Measurements from ENCODE around the gene SHISA7. TPM values are rescaled to one million over a fixed set of nuclear protein-coding genes. Genes with fewer than 3 reads are reported as not detected.

The SHISA7 gene
- total and polyA plus RNA-seq, 7 donors = 0.01 TPM; not detected in 6

- 0 to 1% (median 0%) methylated on average over 38 to 61 of the region's 61 CpGs for WGBS, 3 donors
- intact Hi-C loops (cut with DNase I) = no loop called here
Measured at GRCh38 chr19:55476100-55476775, 33.1 kb upstream of the SHISA7 start, which contains the start of gene ZNF628. ZNF628 (plus strand) TSS chr19:55476617; CDS start chr19:55479911, 3,294 bp downstream.

DNA sequence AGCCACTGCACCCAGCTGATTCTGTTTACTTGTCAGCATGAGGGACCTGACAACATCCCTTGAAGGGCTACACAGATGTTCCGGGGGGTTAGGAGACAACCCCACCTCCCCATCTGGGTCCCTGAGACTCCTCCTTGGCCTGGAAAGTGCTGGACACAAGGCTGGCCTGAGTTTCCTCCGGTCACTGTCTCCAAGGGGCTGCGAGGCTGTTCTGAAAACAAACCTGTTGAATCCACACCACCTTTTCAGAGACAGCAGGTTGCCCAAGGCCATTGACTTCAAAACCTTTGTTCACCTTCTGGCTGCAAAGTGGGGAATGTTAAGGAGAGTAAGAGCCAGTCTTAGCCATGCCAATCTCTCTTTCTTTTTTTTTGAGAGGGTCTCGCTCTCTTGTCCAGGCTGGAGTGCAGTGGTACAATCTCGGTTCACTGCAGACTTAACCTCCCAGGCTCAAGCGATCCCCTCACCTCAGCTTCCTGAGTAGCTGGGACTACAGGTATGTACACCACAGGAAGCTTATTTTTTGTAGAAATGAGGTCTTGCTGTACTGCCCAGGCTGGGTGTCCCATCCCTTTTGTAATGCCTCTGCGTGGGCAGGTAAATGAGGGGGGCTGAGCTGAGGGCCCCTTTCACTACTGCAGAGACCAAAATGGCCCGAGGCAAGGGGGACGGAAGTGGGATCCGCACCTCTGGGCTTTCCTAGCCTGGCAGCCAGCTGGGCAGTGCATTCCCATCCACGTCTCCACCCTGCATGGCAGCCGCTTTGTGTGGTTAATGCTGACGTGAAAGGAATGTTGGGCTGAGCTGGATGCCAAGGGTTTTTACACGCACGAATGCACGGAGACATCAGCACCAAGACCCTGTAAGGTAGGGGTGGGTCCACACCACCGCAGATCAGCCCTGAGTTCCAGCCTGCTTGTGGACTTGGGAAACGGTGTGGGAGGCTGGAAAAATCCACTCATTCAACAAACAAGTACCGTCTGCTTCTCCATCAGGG, 31.5 kb upstream of the SHISA7 start:
- WGBS, 3 donors = 73 to 76% (median 73%) methylated on average over 19 of the region's 19 CpGs
- H3K27me3 ChIP-seq (ENCODE audit: insufficient read depth in 3 of 3, low read length in 2 of 3) = no peaks in the 10 kb centered on the region
- intact Hi-C loops (cut with DNase I) = no loop called here
- ATAC-seq (no peak), DNase-seq (no peak)
- peaks cover 18% of the 10 kb centered on the region for H3K4me1 ChIP-seq
- no peaks in the 10 kb centered on the region for H3K36me3 ChIP-seq (ENCODE audit: insufficient read depth in 1 of 2, low read depth in 1 of 2)
- no peak overlapping the region for H3K4me3 ChIP-seq
- TF ChIP-seq CTCF (IDR thresholded peaks at IDR 0.05) = no peak
- H3K9me3 ChIP-seq = no peaks in the 10 kb centered on the region
- H3K27ac ChIP-seq = no peak overlapping the region

More at GRCh38 chr19:55476100-55476775, 33.1 kb upstream of the SHISA7 start, which contains the start of gene ZNF628:
- peaks cover 18% of the 10 kb centered on the region for H3K4me1 ChIP-seq
- H3K9me3 ChIP-seq = no peaks in the 10 kb centered on the region
- peaks cover 0 to under 1% of the 10 kb centered on the region in 2 donors for H3K36me3 ChIP-seq (ENCODE audit: insufficient read depth in 1 of 2, low read depth in 1 of 2)
- H3K27ac ChIP-seq = peak within 1 kb of the TSS; percentile 97
- H3K27me3 ChIP-seq (ENCODE audit: insufficient read depth in 3 of 3, low read length in 2 of 3) = no peaks in the 10 kb centered on the region
- DNase-seq = peak; percentile 99 to 100
- no peak for TF ChIP-seq CTCF (IDR thresholded peaks at IDR 0.05)
- peak; percentile 97 to 98 (median 97) for ATAC-seq
- peak within 1 kb of the TSS; percentile 86 for H3K4me3 ChIP-seq

- no peaks in the 10 kb centered on the region for H3K36me3 ChIP-seq (ENCODE audit: insufficient read depth in 1 of 2, low read depth in 1 of 2)
- no peak for DNase-seq
- H3K9me3 ChIP-seq = no peaks in the 10 kb centered on the region
- H3K27ac ChIP-seq = no peak overlapping the region
- WGBS, 3 donors = 46 to 58% (median 58%) methylated on average over 16 of the region's 16 CpGs
- intact Hi-C loops (cut with DNase I) = no loop called here
- H3K4me3 ChIP-seq = no peak overlapping the region
- TF ChIP-seq CTCF (IDR thresholded peaks at IDR 0.05) = no peak
- ATAC-seq = no peak
- H3K27me3 ChIP-seq (ENCODE audit: insufficient read depth in 3 of 3, low read length in 2 of 3) = no peaks in the 10 kb centered on the region
- peaks cover 18% of the 10 kb centered on the region for H3K4me1 ChIP-seq
Measured at GRCh38 chr19:55473225-55474012, 30.3 kb upstream of the SHISA7 start.

GRCh38 chr19:55472463-55472862, 29.4 kb upstream of the SHISA7 start:
- intact Hi-C loops (cut with DNase I) = no loop called here
- TF ChIP-seq CTCF (IDR thresholded peaks at IDR 0.05) = no peak
- DNase-seq = no peak
- ATAC-seq = no peak
- Histone ChIP-seq H3K9me3 (no peaks in the 10 kb centered on the region), H3K4me3 (no peak overlapping the region), H3K36me3 (ENCODE audit: insufficient read depth in 1 of 2, low read depth in 1 of 2) (no peaks in the 10 kb centered on the region), H3K4me1 (peaks cover 8% of the 10 kb centered on the region), H3K27me3 (ENCODE audit: insufficient read depth in 3 of 3, low read length in 2 of 3) (no peaks in the 10 kb centered on the region), H3K27ac (no peak overlapping the region)
- 68 to 79% (median 74%) methylated on average over 8 of the region's 8 CpGs for WGBS, 3 donors

Measured in psoas muscle (tissue), 8 donors.